Esophagus muscularis mucosa (tissue), 4 donors: ENCODE results near the gene C3orf70.

Experiments
- EP300 ChIP-seq: sonication (generic); formaldehyde crosslinking; IDR thresholded peaks from one replicate; pipeline ENCODE4 v1.6.1; 2017; ENCODE audit warnings: antibody characterized with exemption
- POLR2A ChIP-seq: fragments of 450-650 bp; IDR thresholded peaks from one replicate; pipeline ENCODE4 v1.6.1; 2017; ENCODE audit warnings: antibody characterized with exemption, moderate library complexity, mild to moderate bottlenecking, low read depth
- POLR2AphosphoS5 ChIP-seq, 2 donors: sonication (generic); formaldehyde crosslinking; IDR thresholded peaks; one replicate each; pipeline ENCODE4 v1.6.1; 2017; ENCODE audit warnings: antibody characterized with exemption in 2 of 2
- TF ChIP-seq, protein P1 (sequence below), 3 experiments: fragments of 200-600 bp in 2 of 3; fragments of 450-650 bp in 1 of 3; sonication (generic) in 2 of 3; IDR thresholded peaks; one replicate each; pipeline ENCODE4 v1.5.1; 2017 to 2019; ENCODE audit warnings: antibody characterized with exemption in 3 of 3, mild to moderate bottlenecking in 2 of 3, moderate library complexity in 1 of 3

DNA sequence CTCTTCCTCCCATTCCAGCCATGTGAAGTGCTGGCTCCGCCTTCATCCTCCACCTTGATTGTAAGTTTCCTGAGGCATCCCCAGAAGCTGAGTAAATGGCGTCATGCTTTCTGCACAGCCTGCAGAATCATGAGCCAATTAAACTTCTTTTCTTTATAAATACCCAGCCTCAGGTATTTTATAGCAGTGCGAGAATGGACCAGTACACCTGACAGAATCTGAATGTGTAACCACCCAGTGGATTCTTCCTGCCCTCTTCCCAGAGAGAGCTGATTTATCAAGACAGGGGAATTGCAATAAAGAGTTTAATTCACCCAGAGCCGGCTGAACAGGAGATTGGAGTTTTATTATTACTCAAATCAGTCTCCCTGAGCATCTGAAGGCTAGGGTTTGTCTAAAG is 86.6 kb downstream of the C3orf70 start:
- TF ChIP-seq, protein P1, sequence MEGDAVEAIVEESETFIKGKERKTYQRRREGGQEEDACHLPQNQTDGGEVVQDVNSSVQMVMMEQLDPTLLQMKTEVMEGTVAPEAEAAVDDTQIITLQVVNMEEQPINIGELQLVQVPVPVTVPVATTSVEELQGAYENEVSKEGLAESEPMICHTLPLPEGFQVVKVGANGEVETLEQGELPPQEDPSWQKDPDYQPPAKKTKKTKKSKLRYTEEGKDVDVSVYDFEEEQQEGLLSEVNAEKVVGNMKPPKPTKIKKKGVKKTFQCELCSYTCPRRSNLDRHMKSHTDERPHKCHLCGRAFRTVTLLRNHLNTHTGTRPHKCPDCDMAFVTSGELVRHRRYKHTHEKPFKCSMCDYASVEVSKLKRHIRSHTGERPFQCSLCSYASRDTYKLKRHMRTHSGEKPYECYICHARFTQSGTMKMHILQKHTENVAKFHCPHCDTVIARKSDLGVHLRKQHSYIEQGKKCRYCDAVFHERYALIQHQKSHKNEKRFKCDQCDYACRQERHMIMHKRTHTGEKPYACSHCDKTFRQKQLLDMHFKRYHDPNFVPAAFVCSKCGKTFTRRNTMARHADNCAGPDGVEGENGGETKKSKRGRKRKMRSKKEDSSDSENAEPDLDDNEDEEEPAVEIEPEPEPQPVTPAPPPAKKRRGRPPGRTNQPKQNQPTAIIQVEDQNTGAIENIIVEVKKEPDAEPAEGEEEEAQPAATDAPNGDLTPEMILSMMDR (IDR thresholded peaks at IDR 0.05) = no peak
- no peak for TF ChIP-seq POLR2A
- TF ChIP-seq POLR2AphosphoS5 (IDR thresholded peaks at IDR 0.05) = no peak
- no peak for TF ChIP-seq EP300
